ENCODE data around the gene SEC23A.
"Not testable (repeated sequence)": the region's sequence is repeated elsewhere in the genome, so short reads cannot be mapped to it uniquely, and the experiment has no call there.

SEC23A gene

DNA sequence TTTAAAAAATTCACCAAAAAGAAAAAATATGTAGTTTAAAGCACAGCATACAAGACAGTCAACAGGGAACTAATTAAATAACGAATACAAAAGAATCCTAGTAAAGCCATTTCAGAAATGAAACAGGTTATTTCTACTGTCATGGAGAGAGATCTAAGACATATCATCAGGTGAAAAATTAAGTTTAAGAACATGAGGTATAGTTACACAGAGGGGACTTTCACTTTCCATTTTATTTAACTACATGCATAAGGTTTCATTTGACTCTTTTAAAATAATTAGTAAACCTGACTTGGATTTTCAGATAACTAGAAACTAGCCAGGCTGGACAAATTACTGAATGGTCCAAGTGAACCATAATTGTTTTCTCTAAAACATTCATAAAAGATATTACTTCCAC is 11.3 kb downstream of the SEC23A start:
- DNase-seq (ENCODE audit: low read depth): no peak

DNA sequence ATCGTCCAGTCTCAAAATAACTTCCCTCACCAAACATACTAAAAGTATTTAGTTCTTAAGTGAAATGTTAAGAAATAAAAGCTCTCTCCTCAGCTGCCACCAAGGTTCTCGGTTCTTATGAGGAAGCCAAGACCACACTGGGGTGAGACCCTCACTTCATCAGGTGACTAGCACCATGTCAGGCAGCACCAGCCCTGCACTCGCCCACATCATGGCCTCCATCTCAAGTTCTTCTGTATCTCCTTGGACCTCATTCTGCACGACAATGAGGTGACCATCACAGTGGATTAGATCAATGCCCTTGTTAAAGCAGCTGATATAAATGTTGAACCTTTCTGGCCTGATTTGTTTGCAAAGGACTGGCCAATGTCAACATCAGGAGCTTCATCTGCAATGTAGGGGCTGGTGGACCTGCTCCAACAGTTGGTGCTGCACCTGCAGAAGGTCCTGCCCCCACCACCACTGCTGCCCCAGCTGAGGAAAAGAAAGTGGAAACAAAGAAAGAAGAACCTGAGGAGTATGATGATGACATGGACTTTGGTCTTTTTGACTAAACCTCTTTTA is 12.4 kb downstream of the SEC23A start:
- DNase-seq (ENCODE audit: low read depth): no peak

DNA sequence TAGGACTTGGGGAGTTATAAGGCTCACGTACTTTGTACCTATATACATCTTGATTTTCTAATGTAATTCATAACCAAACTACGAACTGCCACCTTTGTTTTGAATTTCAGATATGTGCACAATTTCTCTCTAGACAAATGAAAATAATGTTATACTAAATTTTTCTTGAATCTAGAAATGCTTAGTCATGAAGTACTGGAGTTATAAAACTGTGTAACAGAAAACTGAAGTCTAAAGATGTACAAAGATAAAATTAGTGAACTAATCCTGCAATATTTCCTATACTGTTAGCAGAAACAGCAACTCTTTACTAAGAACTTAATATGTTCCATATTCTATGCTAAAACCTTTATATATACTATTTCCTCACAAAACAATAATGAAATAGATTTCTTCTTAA is 15.5 kb downstream of the SEC23A start:
- DNase-seq (ENCODE audit: low read depth): no peak

DNA sequence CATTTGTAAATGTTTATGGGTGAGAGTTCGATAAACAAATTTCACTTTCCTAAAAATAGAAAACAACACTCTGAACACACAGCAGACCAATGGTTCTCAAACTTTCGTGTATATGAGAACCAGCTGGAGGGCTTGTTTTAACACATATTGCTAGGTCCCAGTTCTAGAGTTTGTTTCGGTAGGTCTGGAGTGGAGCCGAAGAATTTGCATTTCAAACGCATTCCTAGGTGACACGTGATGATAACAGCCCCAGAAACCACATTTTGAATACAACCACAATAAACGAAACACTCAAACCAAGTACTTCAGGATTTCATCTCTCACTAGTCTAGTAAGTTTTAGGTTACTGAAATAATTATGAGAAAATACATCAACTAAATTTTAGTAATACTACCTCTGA is 17.1 kb downstream of the SEC23A start:
- no peak for DNase-seq (ENCODE audit: low read depth)

DNA sequence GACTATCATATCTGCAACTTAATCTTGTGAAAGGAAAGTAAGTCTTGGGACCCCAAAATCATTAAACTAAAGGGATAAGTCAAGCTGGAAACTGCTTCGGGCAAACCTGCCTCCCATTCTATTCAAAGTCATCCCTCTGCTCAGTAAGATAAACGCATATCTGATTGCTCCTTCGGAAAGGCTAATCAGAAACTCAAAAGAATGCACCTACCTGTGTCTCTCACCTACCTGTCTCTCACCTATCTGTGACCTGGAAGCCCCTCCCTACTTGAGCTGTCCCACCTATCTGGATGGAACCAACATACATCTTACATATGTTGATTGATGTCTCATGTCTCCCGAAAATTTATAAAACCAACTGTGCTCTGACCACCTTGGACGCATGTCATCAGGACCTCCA is 19.9 kb downstream of the SEC23A start:
- DNase-seq (ENCODE audit: low read depth): no peak

DNA sequence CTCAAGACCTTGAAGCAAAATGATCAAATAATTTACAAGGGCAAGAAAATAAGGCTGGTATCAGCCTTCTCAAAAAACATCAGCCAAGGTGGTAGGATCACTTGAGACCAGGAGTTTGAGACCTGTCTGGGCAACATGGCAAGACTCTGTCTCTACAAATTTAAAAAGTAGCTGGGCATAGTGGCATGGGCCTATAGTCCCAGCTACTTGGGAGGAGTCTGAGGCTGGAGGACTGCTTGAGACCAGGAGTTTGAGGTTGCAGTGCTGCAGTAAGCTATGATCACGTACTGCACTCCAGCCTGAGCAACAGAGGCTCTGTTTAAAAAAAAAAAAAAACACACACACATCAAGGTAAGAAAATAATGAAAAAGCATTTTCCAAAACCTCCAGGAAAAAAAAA is 22.1 kb downstream of the SEC23A start:
- DNase-seq (ENCODE audit: low read depth): no peak

DNA sequence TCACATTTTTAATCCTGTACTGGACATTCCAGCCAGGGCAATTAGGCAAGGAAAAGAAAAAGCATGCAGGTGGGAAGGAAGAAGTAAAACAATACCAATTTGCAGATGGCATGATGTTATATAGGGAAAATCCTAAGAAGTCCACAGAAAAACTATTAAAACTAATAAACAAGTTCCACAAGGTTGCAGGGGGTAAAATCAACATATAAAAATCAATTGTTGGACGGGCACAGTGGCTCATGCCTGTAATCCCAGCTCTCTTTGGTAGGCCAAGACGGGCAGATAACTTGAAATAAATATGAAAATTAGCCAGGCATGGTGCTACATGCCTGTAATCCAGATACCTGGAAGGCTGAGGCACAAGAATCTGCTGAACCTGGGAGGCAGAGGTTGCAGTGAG is 31.9 kb downstream of the SEC23A start:
- DNase-seq (ENCODE audit: low read depth): no peak

DNA sequence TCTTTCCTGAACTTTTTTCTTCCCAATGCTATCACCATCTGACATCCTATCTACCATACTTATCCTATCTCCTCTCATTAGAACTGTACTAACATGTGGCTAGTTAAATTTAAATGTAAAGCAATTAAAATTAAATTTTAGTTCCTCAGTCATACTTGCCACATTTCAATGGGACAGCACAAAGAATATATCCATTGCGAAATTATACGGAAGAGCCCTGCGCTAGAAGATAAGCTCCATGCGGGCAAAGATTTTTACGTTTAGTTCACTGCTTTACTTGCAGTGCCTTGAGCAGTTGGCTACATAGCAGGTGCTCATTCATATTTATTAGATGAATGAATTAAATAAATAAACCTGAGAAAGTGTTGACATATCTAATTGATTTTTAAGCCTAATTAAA is 33.1 kb downstream of the SEC23A start:
- no peak for DNase-seq (ENCODE audit: low read depth)

DNA sequence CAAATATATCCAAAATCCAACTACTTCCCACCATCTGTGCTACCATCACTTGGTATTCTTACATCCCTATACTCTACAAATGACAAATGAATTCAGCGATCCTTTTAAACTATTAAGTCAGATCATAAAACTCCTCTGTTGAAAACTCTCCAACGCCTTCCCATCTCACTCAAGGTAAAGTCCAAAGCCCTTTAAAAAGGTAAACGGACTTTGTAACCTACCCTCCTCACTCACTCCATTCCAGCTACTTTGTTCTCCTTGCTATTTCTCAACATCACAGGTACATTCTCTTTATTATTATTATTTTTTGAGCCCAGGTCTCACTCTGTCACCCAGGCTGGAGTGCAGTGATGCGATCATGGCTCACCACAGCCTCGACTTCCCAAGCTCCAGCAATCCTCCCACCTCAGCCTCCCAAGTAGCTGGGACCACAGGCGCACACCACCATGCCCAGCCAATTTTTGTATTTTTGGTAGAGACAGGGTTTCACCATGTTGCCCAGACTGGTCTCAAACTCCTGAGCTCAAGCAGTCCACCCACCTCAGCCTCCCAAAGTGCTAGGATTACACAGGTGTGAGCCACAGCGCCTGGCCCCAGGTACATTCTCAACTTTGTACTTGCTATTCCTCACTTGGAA is 33.7 kb downstream of the SEC23A start:
- DNase-seq (ENCODE audit: low read depth): not testable (repeated sequence)

DNA sequence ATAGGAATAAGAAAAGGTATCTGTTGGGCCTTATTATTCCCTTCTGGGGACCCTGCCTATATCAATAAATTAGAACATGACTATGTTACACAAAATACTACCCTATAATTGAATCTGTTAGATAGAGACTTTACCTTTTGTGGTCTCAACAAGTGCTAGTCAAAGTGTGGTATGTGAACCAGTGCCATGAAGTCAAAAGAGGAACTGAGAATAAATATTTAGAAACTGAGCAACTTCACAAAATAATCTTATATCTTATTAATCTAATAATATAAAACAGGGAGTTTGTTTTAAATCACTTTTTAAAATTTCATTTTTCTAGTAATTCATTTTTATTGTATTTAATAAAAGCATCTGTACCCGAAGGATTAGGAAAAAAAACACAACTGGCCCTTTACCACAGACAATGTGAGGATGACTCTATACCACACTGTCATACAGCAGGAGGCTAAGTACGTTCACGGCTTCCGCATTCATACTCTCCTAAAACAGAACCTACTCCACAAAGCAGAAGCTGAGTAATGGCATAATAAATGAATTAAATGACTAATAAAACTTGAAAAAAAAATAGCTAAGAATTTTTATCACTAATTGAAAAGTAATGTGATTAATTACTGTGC is 42.1 kb downstream of the SEC23A start:
- DNase-seq (ENCODE audit: low read depth): no peak

DNA sequence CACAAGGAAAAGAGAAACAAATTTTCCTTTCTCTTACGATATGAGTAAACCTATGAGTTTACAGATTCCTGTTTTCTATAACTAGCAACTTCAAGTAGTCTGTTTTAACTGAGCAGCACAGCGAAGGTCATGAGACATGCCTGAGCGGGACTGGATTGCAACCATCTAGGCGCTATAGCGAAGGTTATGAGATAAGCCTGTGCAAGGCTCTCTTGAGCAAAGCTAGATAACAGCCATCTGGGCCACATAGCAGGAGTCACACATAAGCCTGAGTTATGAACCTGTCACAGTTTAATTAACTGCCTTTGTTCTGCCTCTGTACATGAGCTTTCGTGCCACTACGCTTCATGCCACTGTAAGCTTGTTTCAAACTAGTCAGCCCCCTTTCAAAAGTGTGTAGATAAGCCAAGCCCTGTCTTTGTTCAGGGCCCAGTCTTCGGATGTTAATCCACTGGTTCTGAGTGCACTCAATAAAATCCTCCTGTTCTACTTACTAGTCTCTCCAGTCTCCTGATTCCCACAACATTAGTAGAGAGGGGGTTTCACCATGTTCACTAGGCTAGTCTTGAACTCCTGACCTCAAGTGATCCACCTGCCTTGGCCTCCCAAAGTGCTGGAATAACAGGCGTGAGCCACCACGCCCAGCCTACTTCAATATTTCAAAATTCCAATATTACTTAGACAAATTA is 47.1 kb downstream of the SEC23A start:
- DNase-seq (ENCODE audit: low read depth): no peak

DNA sequence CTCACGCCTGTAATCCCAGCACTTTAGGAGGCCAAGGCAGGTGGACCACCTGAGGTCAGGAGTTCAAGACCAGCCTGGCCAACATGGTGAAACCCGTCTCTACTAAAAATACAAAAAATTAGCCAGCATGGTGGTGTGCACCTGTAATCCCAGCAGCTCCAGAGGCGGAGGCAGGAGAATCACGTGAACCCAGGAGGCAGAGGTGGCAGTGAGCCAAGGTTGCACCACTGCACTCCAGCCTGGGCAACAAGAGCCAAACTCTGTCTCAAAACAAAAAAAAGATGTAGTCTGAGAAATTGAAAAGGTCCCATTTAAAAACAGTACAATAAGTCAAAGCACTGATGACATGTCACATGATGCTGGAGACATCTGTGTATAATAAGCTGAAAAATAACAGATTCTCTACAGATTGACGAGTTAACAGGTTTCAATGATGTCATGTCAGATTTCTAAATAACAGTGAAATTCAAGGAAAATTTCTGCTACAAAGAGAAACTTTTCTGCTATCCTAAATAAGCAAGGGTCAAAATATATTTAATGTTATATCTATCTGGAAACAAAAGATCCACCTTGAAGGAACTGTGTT is 50.1 kb downstream of the SEC23A start:
- DNase-seq (ENCODE audit: low read depth): not testable (repeated sequence)

DNA sequence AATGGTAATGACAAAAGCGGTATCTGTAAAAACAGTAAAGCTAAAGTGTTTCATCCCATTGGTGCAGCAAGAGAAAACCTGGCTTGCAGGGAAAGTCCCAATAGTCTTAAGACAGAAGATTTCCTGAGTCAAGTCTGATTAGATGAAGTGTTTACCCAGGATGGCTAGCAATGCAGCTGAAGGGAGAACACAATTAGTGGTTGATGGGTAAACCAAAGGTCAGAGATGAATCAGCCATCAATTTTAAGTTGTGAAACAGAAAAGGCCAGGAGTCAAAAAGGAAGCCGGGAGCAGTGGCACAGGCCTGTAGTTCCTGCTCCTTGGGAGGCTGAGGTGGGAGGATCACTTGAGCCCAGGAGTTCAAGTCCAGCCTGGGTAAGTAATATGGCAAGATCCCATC is 52.6 kb downstream of the SEC23A start:
- DNase-seq (ENCODE audit: low read depth): peak; percentile 53

DNA sequence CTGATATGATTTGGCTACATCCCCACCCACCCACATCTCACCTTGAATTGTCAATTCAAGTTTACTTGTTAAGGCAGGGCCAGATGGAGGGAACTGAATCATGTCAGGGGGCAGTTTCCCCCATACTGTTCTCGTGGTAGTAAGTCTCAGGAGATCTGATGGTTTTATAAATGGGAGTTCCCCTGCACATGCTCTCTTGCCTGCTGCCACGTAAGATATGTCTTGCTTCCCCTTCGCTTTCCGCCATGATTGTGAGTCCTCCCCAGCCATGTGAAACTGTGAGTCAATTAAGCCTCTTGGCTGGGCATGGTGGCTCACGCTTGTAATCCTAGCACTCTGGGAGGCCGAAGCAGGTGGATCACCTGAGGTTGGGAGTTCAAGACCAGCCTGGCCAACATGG is 57.1 kb downstream of the SEC23A start:
- not testable (repeated sequence) for DNase-seq (ENCODE audit: low read depth)

DNA sequence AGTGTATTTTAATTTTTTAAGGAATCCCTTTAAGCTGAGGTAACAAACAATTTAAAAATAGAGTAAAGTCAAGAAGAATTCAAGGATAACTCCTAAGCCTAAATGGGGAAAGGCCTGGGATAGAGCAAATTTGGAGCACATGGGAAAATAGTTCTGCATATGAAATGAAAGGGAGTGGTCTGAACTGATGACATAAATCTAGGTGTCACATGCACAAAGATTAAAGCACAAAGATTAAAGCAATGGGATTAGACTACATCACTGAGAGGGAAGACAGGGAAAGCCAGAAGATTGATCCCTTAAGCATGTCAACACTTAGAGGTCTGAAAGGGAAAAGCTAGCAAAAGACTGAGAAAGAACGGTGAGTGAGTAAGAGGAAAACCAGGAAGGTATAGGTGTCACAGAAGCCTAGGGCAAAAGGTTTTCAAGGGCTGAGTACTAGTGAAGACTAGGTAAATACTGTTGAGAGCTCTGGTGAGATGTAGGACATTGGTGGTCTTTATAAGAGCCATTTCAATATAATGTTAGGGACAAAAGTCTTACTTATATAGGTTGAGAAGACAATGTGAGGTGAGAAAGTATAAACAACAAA is 59.6 kb downstream of the SEC23A start:
- DNase-seq (ENCODE audit: low read depth): no peak

DNA sequence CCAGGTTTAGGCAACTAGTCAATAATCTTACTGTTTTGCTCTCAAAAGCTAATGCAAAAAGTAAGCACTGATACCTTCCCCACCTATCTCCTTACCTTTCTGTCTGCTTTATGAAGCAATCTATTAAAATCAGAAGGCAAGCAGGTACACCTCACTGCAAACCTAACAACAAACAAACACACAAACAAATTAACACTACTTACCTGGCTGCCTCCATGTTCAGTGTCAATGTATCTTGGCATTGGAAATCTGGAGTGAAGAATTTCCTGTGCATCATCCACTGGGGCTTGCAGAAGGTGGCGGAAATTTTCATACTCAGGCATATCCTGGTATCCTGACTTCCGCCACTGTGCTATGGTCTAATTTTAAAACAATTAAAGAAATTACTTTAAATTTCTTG is 62.5 kb downstream of the SEC23A start:
- no peak for DNase-seq (ENCODE audit: low read depth)

DNA sequence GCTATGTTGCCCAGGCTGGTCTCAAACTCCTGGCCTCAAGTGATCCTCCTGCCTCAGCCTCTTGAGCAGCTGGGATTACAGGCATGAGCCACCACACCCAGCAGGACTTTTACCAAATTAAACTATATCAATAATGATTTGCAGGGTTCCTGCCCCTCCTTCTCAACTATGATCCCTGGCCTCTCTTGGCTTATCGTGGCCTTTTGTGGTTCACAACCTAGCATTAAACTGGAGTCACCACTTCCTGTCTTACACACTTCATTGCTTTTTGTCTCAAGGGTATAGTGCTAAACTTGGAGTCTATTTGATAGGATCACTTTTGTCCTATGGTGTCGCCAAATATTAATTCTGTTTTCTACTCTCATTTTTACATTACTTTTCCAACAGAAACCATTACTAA is 64.5 kb downstream of the SEC23A start:
- no peak for DNase-seq (ENCODE audit: low read depth)

DNA sequence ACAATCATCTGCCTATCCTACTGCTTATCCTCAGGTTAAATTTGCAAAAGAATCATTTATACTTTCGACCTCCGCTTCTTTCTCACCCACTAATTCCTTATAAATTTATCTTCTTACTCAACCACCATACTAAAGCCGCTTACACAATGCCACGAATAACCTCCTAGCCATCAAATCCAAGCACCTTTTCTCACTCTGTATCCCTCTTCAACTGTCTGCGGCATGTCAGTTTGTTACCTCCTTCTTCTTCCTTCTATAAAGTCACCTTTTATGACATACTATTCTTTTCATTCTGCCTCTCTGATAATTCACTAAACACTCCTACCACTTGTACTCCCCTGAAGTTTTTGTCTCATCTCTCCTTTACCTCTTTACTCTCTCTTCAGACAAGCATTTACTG is 66.3 kb downstream of the SEC23A start:
- DNase-seq (ENCODE audit: low read depth): no peak

DNA sequence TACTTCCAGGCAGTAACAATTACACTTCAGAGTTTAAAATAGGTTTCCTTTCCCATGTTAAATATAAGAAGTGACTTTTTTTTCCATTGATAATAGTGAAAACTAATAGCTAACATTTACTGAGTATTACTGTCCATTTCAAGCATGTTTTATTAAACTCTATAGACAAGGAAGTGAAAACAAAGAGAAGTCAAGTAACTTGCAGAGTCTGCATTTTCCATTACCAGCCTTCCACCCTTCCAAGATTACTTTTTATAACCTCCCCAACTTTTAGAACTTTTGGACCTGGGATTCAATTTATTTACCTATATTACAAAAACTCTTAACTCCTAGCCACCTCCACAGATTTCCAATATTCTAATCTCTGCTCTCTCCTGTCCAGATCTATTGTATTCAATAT is 67.7 kb downstream of the SEC23A start:
- DNase-seq (ENCODE audit: low read depth): no peak

DNA sequence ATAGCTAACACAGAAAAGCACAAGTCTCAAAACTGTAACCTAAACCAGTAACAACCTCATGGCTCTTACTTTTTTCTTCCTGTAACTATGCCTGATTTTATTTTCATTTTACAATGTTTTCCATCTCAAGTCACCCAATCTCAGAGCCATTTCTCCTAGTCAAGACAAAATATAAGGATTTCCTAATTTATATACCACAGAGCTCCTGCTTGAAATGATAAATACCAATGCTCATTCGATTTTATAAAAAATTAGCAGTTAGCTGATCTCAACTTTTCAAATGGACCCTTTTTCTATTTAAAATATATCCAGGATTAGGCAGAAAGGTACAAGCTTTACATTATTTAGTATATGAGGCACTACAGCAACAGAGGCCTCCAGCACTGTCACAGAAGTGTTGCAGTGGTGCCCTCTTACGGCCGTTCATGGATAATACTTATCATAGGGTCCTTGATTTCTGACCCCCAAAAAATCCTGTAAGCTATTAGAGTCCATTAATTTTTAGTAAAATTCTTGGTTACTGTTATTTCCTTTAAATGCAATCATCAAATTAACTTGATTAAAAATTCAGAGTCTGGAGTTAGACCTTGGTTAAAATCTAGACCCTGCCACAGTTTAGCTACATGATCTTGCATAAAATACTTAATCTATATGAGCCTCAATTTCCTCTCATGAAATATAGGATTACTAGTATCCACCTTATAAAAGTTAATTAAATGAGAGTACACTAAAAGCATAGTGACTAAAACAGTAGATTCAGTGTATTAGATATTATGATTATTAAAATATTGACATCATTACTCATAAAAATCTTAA is 68.3 kb downstream of the SEC23A start:
- DNase-seq (ENCODE audit: low read depth): no peak

DNA sequence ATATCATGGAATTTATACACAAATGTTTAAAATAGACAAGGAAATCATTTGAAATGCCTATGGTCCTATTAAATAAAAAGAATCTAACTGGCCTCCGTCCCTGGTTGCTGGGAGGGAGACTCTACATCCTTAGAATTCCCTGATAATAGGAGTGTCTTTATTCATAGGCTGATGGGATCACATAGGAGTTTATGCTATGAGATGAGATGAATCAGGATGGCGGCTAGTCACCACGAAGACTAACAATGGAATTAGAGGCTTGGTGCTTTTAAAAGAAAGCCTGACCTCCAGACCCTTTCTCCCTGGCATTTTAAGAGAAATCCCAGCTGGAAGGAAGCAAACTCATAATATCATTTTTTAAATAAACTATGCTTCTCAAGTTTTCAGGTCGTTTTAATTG is 69.7 kb downstream of the SEC23A start:
- no peak for DNase-seq (ENCODE audit: low read depth)

DNA sequence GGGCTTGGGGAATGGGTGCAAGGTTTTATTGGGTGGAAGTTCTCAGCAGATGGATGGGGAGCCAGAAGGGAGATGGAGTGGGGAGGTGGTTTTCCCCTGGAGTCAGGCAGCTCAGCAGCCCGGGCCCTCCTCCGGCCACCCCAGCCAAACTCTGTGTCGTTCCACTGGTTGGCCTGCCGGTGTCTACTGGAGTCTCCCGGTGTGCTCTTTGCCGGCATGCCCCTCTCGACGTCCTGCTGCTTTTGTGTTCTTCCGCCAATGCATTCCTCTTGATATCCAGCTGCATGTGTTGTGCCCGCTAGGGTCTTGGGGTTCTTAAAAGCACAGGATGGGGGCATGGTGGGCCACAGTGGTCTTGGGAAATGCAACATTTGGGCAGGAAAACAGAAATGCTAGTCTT is 72.8 kb downstream of the SEC23A start:
- DNase-seq (ENCODE audit: low read depth): no peak

All from GM04504 (cell line).